ENCODE measurements around the gene ALPK3. TPM values are rescaled to one million over a fixed set of nuclear protein-coding genes. Genes with fewer than 3 reads are reported as not detected.

Gene ALPK3
- polyA plus RNA-seq, 1 donor from 2014 or later, result not detected

- Histone ChIP-seq H3F3A (ENCODE audit: insufficient read depth, low read length, poor library complexity, severe bottlenecking) (no peaks in the 10 kb centered on the region), H3K9me2 (ENCODE audit: insufficient read depth, low read length) (no peaks in the 10 kb centered on the region), H3K79me2 (replicated peaks; ENCODE audit: insufficient read depth, low read length) (no peaks in the 10 kb centered on the region), H3K27me3 (ENCODE audit: insufficient read depth, low read depth, low read length) (no peaks in the 10 kb centered on the region), H4K20me1 (ENCODE audit: insufficient read depth) (no peaks in the 10 kb centered on the region), H3K9me3 (ENCODE audit: low read length) (no peaks in the 10 kb centered on the region), H3K9ac (ENCODE audit: low read length) (no peak overlapping the region), H2AFZ (ENCODE audit: low read depth, low read length) (no peak overlapping the region), H3K4me2 (ENCODE audit: low read length) (no peak overlapping the region), H3K27ac (ENCODE audit: low read length) (no peak overlapping the region), H3K36me3 (ENCODE audit: insufficient read depth, low read length) (no peaks in the 10 kb centered on the region), H3K4me3 (ENCODE audit: low read length) (no peak overlapping the region)
- TF ChIP-seq REST (IDR thresholded peaks at IDR 0.05; ENCODE audit: borderline replicate concordance) (no peak), SMC3 (conservative IDR thresholded peaks at IDR 0.05; ENCODE audit: poor library complexity) (no peak), RAD21 (conservative IDR thresholded peaks at IDR 0.05) (no peak), EP300 (conservative IDR thresholded peaks at IDR 0.05; ENCODE audit: poor library complexity, severe bottlenecking) (no peak), TAF1 (IDR thresholded peaks at IDR 0.05; ENCODE audit: low read depth) (no peak)
These were observed 6.9 kb upstream of the ALPK3 start for GRCh38 chr15:84810073-84810840.

GRCh38 chr15:84811151-84811550, 6.0 kb upstream of the ALPK3 start:
- H3K9me2 ChIP-seq (ENCODE audit: insufficient read depth, low read length), result no peaks in the 10 kb centered on the region
- H3K36me3 ChIP-seq (ENCODE audit: insufficient read depth, low read length), result no peaks in the 10 kb centered on the region
- no peaks in the 10 kb centered on the region for H3K9me3 ChIP-seq (ENCODE audit: low read length)
- no peak overlapping the region for H3K27ac ChIP-seq (ENCODE audit: low read length)
- H3K4me3 ChIP-seq (ENCODE audit: low read length), result no peak overlapping the region
- H2AFZ ChIP-seq (ENCODE audit: low read depth, low read length), result no peak overlapping the region
- H3F3A ChIP-seq (ENCODE audit: insufficient read depth, low read length, poor library complexity, severe bottlenecking), result no peaks in the 10 kb centered on the region
- no peak overlapping the region for H3K4me2 ChIP-seq (ENCODE audit: low read length)
- no peaks in the 10 kb centered on the region for H4K20me1 ChIP-seq (ENCODE audit: insufficient read depth)
- no peak overlapping the region for H3K9ac ChIP-seq (ENCODE audit: low read length)
- TF ChIP-seq MXI1 (conservative IDR thresholded peaks at IDR 0.05; ENCODE audit: poor library complexity, severe bottlenecking) (no peak), SMC3 (conservative IDR thresholded peaks at IDR 0.05; ENCODE audit: poor library complexity) (no peak), RAD21 (conservative IDR thresholded peaks at IDR 0.05) (no peak), EP300 (conservative IDR thresholded peaks at IDR 0.05; ENCODE audit: poor library complexity, severe bottlenecking) (no peak), POLR2AphosphoS5 (IDR thresholded peaks at IDR 0.05) (no peak), REST (IDR thresholded peaks at IDR 0.05; ENCODE audit: borderline replicate concordance) (no peak), EZH2 (IDR thresholded peaks at IDR 0.05; ENCODE audit: borderline replicate concordance, insufficient read depth, low read length, poor library complexity, severe bottlenecking) (no peak), TAF1 (IDR thresholded peaks at IDR 0.05; ENCODE audit: low read depth) (no peak), CTCF (IDR thresholded peaks at IDR 0.05; ENCODE audit: poor library complexity, severe bottlenecking) (no peak)
- H3K79me2 ChIP-seq (replicated peaks; ENCODE audit: insufficient read depth, low read length), result no peaks in the 10 kb centered on the region
- H3K27me3 ChIP-seq (ENCODE audit: insufficient read depth, low read depth, low read length), result no peaks in the 10 kb centered on the region
